Measurements from ENCODE around the gene TLX2.
A peak's percentile ranks its signal among the peaks of the same experiment; 100 is the strongest.

TLX2 gene

DNA sequence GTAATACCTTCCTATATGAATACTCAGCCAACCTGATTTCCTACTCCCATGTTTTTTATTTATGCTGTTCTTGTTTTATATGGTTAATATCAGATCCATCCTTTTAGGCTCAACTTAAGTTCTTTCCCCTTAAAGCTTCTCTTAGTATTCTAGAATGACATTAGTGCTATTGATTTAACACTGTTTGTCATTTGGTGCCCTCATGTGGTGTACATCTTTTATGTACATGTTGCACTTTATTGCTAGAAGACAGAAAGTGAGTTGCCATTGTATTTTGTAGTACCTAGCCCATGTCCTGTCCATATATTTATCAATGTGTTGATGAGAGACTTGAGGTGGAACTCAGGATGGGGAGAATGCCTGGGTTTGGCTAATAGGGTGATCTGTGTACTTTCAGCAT lies 18.0 kb downstream of the TLX2 start:
- DNase-seq: no peak

DNA sequence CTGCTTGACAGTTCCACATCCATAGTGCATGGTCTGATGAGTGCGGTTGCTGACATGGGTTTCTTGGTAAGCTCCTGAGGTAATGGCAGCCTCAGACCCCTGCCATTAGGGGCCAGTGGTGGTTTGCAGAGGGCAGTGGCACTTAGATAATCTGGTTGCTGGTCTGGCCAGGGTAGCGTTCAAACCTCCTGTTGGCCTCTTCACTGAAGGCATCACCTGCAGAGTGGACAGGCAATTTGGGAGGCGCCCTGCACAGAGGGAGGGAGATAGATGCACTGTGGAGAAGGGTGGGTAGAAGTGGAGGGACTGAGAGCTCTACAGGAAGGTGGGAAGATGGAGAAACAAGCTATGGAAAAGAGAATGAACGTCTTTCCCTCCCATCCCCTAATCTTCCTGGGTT lies 19.2 kb downstream of the TLX2 start:
- no peak for DNase-seq

DNA sequence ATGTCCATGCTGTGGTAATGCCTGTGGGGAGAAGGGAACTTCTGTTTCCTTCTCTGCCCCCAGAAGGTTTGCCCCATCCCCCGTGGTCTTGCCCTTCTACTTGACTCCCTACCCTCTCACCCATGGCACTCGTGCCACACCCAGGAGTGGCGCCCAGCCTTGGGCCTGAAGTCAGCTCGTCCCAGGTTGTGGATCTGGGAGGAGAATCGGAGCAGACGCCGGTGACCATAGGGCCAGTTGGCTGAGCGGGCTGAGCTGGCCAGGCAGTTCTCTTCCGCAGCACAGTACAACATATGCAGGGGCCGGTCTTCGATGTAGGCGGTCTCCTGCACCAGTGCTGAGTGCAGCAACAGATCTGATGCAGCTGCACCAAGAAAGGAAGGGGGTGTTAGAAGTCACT lies 20.2 kb downstream of the TLX2 start:
- DNase-seq: no peak

DNA sequence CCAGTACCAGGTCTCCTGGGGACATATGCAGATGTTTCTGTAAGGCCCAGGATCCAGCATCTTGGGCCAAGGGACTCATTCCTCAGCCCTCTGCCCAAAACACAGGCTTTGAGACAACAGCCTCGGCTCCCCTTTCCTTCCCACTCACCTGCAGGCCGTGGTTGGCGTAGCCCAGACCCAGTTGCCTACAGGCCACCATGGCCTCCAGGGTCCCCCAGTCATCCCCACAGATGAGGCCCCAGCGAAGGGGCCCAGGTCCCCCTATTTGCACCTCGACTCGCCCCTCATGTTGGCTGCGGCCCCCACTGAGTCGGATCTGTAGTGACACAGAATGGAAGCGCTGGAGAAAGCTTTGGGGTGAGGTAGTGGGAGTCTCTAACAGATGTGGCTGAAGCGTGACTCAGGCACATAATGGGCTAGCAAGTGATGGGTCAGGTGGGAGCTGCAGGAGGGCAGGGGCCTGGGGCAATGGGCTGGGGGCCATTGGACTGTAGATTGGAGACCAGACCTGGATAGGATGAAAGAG lies 21.3 kb downstream of the TLX2 start:
- no peak for DNase-seq

DNA sequence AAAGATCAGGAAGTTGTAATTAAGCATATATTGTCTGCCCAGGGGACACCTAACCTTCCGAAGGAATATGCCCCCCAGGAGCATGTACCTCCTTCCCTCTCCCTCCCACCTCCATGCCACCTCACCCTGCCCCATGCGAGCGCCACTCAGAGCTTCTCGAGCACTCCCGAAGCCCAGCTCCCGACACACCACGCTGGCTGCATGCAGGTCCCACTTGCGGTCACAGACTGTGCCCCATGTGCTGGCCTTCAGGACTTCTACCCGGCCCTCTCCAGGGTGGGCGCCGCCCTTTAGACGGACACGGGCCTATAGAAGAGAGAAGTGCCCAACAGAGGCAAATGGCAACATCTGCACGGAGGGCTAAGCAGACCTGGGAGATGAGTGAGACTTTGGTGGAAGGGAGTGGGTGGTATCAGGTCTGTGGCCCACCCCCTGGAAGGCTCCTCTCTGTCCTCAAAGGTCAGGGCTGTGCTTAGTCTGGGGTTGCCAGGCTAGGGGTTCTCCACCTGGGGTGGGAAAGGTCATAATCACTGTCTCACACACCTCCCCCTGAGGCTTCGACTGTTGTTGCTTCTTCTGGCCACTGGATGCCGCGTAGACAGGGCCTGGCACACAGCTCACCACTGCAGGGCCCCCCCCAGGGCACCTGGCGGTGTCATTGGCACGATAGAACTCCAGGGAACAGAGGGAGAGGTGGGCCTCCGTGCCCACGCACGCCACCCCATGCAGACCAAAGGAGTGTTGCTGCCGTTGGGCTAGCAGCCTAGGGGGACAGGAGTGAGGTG lies 22.1 kb downstream of the TLX2 start:
- no peak for DNase-seq

DNA sequence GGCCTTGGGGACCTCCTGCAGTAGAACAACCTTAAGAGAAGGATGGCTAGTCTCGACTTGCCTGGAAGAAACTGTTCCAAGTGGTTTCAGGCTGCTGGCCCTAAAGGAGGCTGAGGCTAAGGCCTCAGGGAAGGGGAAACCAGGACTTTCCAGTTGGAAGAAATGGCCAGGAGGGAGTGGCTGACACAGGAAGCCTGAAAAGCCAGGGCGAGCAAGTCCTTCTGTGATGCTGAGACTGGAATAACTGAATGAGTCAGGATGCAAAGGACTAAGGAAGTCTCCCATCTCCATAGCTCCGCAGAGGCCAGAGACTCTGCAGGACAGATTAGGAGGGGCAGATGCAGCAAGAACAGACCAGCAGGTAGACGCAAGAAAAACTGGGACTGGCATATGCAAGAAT lies 22.9 kb downstream of the TLX2 start:
- DNase-seq: no peak

DNA sequence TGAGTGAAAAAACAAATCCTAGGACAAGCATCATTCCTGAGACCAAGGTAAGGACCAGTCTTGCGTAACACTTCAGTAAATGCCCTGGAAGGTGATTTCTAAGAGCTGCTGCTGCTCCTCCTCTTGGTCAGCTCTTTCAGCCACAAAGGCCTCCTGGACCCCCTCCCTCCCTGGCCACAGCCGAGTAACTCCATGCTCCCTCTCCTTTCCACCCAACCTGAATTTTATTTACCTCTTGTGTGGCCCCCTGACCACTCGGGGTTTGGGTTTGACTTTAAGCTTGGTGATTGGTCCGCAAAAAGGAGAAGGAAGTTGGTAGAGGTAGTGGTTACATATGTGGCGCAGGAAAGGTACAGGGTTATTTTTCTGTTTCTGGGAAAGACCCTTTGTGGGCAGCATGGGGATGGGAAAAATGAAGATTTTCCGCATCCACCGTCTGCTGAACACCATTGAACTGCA lies 24.7 kb downstream of the TLX2 start:
- no peak for DNase-seq

DNA sequence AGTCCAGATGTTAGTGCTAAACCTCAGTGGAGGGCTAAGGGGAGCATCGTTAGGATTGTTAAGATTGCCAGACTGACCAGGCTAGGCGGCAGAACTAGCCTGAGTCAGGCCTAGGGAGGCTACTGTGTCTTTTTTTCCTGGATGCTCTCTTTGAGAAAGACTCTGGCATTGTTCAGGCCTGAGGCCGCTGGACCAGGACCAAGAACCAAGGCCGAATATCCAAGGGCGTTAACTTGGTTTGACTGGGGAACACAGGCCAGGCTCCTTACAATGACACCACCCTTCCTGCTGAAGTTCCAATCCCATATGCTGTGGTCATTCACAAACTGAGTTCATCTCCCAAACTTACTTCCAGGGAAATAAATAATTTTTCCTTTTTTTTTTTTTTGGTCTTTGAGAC lies 26.0 kb downstream of the TLX2 start:
- DNase-seq: no peak

DNA sequence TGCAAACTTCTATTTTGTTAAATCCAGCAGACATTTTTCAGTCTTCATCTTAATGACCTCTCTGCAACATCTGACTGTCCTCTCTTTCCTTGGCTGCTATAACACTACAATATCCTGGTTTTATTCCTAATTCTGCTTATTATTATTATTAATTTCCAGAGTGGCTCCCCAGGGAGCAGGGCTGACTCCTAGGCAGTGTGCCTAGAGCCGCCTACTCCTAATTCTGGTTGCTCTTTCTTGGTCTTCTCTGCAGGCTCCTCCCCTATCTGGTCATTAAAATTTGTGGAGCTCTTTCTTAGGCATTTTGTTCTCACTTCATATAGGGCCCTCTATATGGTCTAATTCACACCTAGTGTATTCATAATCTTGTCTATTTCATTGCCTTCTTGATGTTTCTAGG lies 28.7 kb downstream of the TLX2 start:
- no peak for DNase-seq

DNA sequence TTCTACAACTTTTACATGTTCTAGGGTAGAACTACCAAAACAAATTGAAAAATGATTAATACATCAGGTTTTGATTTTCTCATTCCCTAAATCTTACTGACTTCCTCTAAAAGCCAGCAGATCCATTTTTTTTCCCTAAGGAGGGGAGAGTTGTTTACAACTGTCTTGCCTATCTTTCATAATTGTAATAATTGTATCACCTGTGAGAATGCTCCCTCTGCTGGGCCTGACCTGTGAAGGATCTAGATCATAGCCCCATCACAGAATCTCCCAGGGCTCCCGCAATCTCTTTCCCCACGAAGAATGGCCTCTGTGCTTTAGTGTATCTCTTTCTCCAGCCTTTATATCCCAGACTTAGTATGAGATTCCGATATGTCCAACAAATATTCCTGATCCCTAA lies 30.4 kb downstream of the TLX2 start:
- no peak for DNase-seq

DNA sequence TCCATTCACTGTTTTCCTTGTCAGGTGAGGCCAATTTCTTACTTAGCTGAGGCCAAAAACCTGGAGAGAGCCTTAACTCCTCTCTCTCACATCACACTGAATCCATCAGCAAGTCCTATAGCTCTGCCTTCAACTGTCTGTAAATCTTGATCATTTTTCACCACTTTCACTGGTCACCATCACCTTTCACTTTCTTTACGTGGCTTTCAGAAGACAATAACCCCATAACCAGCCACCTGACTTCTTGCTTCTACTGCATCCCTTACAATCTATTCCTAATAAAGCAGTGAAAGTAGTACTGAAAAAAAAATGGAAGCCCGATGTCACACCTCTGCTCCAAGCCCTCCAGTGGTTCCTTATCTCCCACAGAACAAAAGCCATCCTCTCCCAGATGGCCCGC lies 31.8 kb downstream of the TLX2 start:
- DNase-seq: no peak

DNA sequence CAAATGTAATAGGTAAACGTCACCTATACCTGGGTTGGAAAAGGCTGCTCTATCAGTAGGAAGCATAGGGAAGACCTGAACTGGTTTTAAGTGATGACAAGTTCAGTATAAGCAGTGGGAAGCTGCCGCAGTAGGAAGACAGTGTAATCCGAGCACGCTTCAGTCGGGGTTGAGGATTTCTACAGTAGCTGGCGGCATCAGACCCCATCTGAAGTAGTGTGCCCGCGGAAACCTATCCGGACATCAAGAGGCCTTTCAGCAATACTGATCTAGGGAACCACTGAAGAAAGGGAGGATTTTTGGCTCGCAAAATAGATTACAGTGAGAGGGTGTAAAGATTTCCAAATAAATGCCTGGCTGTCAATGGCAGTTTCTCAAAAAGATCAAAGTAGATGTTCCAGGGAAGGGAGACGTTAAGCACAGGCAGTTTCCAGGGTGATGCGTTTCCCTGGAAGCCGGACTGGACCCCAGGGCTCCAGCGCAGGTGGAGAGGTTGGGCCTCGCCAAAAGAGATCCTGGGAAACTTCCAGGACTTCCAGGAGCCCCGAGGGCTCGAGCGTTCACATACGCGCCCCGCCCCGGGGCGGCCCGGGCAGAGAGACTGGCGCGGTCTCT lies 34.1 kb downstream of the TLX2 start:
- DNase-seq: no peak

DNA sequence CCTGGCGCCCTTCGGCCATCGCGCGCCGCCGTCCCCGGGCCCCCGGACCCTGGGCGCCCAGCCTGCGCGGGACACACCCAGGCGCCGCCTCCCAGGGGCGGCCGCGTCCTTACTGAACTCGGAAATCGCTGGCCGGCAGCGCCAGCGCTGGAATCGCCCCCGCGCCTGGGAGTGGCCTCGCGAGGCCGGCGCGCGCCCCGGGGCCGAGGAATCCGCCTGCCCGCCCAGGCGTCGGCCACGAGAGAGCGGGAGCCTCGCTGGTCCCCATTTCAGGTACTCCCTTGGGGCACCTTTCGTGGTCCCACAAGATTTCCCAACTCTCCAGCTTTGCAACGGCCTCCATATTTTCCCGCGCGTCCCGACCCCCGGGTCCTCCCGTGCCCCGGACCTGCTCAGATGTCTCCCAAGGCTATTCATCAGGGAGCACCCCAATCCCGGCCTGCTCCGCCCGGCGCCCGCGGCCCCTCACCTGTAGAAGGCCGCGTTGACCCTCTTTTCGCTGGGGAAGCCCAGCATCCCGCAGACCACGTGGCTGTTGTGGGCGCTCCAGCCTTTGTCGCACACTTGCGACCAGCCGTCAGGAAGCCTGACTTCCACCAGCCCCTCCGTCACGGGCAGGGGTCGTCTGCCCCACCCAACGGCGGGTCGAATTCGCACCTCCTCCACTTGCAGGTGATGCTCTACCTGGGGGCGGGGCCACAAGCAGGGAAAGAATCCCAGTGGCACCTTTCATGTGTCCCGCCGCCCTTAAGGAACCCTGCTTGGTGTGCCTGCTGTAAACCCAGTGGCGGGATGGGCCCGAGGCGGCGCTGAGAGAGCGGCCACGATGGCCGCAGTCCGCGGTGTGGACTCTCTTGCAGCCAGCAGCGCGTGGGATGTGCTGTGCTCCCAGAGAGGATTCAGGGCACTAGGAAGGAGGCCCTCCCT lies 34.9 kb downstream of the TLX2 start:
- DNase-seq: peak; percentile 79

DNA sequence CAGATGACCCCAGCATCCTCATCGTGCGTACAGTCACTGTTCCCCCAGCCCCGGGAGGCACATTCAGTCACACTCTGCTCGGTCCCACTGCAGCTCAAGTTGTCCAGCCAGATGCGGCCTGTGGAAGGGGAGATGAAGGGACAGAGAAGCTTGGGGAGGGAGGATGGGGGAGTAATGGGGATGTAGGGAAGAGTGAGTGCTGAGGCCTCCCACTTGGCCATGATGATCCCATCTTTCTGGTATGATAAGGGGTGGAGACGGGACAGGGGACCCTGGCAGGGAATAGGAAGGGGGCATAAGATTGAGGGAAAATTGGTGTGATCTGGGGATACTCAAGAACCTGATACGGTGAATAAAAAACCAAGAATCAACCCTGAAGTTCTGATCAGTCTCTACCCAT lies 36.0 kb downstream of the TLX2 start:
- DNase-seq: no peak

DNA sequence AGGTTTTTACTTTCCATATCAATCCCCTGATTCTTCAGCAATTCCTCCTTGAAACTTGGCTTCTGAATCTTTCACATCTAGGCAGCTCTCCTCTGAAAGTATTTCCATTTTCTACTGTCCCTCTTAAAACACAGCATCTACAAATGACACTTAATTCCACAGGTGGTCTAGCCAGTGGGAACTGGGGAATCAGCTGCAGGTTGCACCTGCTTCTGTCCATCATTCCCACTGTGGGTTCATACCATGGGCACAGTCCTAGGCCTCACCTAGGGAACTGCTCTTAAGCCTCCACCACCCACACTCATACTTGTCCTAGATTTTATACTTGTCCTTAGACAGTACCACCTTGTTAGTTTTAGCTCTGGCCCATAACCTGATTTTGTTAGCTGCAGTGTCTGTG lies 37.3 kb downstream of the TLX2 start:
- DNase-seq: no peak

DNA sequence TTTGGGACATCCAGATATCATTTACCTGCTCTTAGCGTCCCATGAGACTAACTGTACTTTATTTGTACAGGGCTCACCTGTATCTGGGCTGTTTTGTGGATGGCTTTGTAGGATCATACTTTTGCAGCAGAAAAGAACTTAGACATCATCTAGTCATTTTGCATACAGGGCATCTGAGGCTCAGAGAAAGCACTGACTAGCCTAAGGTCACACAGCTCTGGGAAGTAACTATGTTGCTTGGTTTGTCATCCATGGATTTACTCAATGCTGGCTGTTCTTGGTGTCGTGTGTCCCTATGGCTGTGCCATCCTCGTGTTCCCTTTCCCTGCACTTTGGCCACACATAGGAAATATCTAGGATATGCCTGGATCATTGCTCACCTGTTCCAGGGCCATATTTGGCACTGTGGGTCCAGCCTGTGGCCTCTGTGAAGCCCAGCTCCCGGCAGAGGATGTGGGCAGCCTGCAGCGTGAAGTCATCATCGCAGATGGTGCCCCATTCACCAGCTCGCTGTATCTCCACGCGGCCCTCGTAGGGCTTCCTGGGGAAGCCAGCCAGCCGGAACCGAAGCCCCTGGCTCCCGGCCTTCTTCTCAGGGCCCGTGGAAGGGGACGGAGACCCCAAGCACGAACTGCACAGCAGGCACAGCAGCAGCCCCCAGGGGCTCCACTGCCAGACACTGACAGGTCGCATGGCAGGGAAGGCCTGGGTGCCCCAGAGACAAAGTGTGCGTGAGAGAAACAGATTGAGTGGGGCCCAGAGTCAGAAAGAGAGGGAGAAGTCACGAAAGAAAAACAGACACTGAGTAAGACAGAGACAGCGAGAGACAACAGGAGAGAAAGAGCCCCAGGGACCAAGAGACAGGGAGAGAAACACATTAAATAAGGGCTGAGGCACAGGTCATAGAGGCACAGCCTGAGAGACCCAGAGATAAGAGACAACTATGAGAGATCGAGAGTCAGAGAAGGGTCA lies 38.0 kb downstream of the TLX2 start:
- DNase-seq: no peak

DNA sequence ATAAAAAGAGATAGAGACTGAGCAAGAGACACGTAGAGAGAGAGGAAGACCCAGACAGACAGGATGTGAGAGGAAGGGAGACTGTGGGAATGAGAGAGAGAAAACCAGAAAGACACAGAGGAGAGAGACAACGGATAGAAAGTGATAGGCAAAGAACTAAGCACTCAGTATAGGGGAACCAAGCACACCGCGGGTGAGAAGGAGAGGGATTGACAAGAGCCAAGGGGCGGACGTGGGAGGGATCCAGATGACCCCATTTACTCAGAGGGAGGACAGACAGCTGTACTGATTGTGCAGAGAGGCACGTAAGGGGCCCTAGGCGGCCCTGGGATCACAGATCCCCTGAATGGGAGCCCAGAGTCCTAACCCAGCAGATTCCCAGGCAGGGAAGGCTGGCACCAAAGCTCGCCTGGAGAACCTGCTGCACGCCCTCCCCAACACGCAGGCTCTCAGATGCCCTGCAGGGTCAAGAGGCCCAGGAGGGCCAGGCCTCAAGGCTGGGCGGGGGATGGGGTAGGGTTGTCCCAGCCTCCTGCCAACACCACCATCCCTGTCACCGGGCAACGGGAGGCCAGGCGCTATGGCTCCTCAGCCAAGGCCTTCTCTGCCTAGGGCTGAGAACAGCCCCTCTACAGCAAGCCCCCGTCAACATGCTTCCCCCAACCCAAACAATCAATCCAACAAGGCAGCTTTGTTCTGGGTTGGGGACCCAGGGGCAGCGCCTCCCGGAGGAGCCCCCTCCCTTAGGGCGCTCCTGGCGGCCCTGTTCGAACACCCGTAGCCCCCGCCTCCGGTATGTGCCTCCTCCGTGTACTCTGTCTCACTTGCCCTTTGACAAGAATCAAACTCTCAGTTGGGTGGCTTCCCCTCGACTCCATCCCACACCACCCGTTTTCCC lies 38.9 kb downstream of the TLX2 start:
- DNase-seq: peak; percentile 69

DNA sequence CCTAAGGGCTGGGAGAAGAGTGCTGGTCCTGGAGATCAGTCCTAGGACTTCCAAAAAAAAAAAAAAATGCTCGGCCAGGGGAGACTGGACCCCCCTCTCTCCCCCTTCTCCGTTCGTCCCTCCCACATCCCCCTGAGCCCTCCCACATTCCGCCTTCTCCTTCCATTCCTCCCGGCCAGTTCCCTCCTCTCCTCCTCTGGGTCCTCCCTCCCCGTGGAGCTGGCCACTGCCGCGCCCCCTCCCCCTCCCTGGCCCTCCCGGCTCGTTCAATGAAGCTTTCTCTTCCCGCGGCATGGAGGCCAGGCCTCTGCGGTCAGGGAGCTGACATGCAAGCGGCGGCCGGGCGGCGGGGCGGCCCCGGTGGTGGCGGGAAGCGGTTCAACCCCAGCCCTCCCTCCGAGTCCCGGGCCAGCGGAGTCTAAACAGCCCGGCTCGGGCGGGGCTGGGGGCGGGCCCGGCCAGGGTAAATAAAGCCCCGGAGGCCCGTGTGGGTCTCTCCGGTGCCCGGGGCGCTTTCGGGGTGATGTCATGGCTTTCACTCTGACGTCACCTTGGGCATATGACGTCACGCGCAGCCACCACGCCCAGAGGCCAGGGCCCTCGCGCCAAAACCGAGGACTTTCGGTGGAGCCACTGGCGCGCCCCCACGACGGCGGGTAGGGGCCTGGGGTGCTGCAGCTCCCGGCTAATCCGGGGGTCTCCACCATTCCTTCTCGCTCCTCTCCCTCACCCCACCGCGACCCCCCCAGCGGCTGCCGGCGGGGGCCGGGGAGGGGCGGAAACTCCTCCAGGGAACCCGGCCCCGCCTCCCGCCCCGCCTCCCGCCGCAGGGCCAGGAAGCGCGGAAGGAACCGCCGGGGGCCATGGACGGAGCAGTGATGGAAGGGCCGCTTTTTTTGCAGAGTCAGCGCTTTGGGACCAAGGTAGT lies 39.9 kb downstream of the TLX2 start, which contains the start of the genes DOK1 and LOXL3:
Gene DOK1, plus strand, starts transcription at position 829 of the 928 bp plus-strand sequence. Its CDS starts 35 bp downstream, at position 864.
Gene LOXL3, minus strand, starts transcription at position 51 of the 928 bp plus-strand sequence. CDS start 1,308 bp downstream, outside the sequence.
- peak; percentile 94 for DNase-seq

Data from right kidney (tissue), 1 donor.